ENCODE measurements around the gene TJP3.

TJP3 gene

DNA sequence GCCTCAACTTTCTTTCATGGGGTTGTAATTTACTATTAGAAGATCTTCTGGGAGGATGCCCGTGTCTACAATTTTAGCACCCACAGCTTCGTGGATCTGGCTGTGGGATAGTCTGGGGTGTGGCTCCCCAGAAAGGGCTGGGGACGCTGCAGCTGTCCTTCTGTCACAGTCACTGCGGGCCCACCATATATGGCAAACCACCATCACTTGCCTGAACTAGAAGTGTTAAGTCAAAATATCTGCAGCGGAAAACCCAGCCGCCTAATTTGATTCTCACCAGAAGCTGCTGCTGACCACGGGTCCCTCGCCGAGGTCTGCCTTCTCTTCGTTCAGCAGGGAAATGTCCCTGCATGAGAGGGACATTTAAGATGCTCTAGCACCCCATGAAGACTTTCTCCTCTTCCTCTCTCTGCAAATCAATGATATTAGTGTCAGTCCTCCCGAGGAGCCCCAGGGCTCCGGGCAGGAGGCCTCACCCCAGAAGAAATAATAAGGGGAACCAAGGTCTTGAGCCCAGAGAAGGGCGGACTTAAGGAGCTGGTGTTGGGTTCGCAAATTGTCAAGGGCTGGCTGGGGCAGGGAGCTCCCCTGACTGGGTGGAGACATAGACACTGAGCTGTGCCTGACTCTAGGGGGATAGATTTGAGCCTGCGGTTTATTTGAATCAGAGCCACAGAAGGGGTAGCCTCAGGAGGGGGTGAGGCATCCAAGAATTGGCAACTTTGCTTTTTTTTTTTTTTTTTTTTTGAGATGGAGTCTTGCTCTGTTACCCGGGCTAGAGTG, 81.0 kb downstream of the TJP3 start:
- no peak for DNase-seq

DNA sequence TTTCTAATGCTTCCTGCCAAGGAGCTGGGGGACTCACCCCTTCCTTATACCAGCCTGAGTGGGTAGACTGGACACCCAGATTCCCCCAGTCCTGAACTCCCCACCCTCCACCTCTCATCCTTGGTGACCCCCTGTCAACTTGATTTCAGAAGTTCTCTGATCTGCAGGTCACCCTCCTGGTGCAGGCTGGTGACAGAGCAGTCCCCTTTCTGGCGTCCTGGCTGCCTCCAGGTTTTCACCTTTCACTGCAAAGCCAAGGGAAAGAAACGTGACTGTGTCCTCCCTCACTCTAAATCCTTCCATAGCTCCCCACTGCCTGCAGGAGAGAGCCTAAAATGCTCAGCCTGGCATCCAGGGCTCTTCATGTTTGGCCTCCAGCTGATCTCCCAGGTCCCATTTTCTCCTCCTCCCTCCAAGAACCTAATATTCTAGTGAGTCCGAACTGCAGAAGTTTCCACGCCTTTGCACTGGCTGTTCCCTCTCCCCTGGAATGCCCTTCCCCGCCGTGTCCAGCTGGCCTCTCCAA, 82.1 kb downstream of the TJP3 start:
- no peak for DNase-seq

DNA sequence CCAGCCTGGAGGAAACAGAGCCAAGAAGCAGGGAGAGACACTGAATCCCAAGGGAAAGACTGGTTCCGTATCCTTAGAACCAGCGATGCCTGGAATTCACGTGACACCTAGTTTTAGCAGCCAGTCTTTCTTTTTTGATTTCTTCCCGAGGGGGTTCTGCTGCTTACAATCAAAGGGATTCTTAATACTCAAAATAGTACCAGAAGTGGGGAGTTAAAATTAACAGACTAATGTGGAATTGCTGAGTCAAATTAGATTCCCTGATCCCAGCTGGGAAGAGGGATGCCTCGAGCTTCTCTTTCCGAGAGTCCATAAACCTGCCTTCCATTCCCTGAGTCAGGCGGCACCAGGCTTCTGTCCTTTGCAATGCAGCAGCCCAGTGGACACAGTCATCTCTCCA, 82.8 kb downstream of the TJP3 start:
- DNase-seq = no peak

DNA sequence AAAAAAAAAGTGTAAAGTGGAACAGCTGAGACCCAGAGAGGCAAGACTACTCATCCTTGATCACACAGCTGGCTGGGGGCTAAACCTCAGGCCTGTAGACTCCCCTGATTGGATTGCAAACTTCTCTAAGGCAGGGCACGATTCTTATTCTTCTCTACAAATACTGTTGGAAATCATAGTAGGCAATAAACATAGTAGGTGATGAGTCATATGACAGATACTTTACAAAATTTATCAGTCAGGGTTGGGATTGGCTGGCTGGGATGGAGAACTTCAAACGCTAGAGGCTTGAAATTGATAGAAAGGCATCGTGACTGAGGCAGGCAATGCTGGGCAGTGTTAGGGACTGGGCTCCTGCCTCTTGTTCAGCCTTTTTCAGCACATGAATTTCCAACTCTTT, 83.9 kb downstream of the TJP3 start:
- no peak for DNase-seq

DNA sequence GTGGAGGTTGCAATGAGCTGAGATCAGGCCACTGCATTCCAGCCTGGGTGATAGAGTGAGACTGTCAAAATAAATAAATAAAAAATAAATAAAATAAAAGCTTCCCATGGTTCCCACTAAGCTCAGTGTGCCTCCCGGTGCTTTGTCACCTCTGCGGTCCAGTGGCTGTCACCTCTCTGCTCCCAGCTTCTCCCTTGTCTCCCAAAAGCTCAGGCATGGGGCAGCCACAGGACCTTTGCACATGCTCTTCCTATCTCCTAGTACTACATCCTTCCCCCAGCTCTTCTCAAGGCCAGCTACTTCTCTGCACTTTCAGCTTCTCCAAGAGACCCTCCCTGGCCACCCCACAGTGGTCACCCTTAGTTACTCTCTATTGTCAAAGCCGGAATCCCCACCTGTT, 85.6 kb downstream of the TJP3 start:
- no peak for DNase-seq

DNA sequence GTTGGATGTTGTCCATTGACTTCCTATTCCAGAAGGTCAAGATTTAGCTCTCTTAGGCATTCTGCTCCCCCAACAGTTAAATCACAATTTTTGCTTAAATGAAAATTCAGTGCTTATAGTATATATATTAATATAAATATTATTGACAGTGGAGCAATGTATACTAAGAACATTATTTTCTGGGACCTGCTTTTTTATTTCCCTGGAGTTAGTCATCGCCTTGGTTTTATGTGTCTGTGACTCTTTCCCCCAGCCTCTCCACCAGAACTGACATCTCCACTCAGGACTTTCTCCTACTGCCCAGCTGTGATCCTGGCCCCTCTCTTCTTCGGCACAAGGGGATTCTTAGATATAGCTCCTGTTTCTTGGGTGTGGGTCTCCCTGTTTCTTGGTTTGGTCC, 88.2 kb downstream of the TJP3 start:
- no peak for DNase-seq

DNA sequence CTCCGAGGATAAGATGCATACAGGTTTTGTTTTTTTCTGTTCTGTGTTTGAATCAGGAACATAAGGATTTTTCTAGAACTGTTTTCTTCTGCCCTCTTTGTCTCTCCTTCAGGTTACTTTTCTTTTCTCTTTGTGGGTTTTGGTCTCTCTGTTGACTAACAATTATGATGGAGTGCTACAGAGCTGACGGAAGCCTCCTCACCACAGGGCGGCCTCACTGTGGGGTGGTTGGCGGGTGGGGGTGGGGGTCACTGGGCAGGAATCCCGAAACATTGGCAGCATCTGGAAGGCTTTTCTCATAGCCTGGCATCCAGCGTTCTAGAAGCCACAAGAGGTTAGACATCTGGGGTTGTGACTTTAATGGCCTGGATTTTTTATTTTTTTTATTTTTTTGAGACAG, 90.0 kb downstream of the TJP3 start:
- no peak for DNase-seq

Data from stimulated activated CD4-positive, alpha-beta T cell treated with anti-CD3 and anti-CD28 coated beads, Interleukin-1b, Interleukin-23, amount 100 ng/mL, for 48 hours (primary cell).